HG02798 (cell line): ENCODE data around the gene GPR171.
A peak's percentile ranks its signal among the peaks of the same experiment; 100 is the strongest.

Experiments
- ATAC-seq: cut with Tn5 transposase; IDR thresholded peaks from one replicate; pipeline ENCODE4 v1.9.1; 2021; ENCODE audit warnings: mild to moderate bottlenecking; ENCODE audit not compliant: unreplicated experiment, poor library complexity

Gene GPR171

GRCh38 chr3:151191095-151191494, 11.9 kb downstream of the GPR171 start:
- no peak for ATAC-seq

GRCh38 chr3:151183265-151183671, 19.7 kb downstream of the GPR171 start:
- ATAC-seq: no peak

GRCh38 chr3:151182349-151183079, 20.5 kb downstream of the GPR171 start:
- no peak for ATAC-seq

GRCh38 chr3:151178208-151178845, 24.7 kb downstream of the GPR171 start:
- no peak for ATAC-seq

- ATAC-seq: no peak
Observed at GRCh38 chr3:151175952-151176351, 27.1 kb downstream of the GPR171 start.

- no peak for ATAC-seq
Observed at GRCh38 chr3:151174351-151174750, 28.7 kb downstream of the GPR171 start.

- peak; percentile 46 for ATAC-seq
Observed at GRCh38 chr3:151171145-151171757, 31.8 kb downstream of the GPR171 start.

- peak; percentile 39 for ATAC-seq
Observed at GRCh38 chr3:151169948-151170679, 32.9 kb downstream of the GPR171 start.

GRCh38 chr3:151169262-151169947, 33.6 kb downstream of the GPR171 start:
- peak; percentile 35 for ATAC-seq

GRCh38 chr3:151168269-151169094, 34.5 kb downstream of the GPR171 start:
- peak; percentile 67 for ATAC-seq

GRCh38 chr3:151166161-151166560, 36.9 kb downstream of the GPR171 start:
- ATAC-seq: no peak

- no peak for ATAC-seq
Observed at GRCh38 chr3:151165226-151165625, 37.8 kb downstream of the GPR171 start.

GRCh38 chr3:151159806-151160205, 43.2 kb downstream of the GPR171 start:
- ATAC-seq: no peak

- ATAC-seq: peak; percentile 85
Observed at GRCh38 chr3:151156618-151157216, 46.3 kb downstream of the GPR171 start.

- no peak for ATAC-seq
Observed at GRCh38 chr3:151155409-151156128, 47.4 kb downstream of the GPR171 start.

GRCh38 chr3:151154566-151154965, 48.5 kb downstream of the GPR171 start:
- ATAC-seq: no peak

- no peak for ATAC-seq
Observed at GRCh38 chr3:151152455-151153079, 50.4 kb downstream of the GPR171 start.
